Stimulated activated memory B cell treated with anti-CD40 and anti-IgM and Interleukin-4, amounts not matched to agents 10 μg/mL and 1 μg/mL and 100 μg/mL, for 72 hours (primary cell): ENCODE results near the gene BRAF.
A peak's percentile ranks its signal among the peaks of the same experiment; 100 is the strongest.
"Not testable (repeated sequence)": the region's sequence is repeated elsewhere in the genome, so short reads cannot be mapped to it uniquely, and the experiment has no call there.

ENCODE experiments used
- ATAC-seq: fragments of 150-1000 bp; cut with Tn5 transposase; 2 replicates; pipeline ENCODE4 v1.10.0; 2021
- H3K27ac Mint-ChIP-seq: one replicate; pipeline ENCODE4 v1.8.0; 2022; ENCODE audit warnings: mild to moderate bottlenecking, mixed read lengths
- H3K27me3 Mint-ChIP-seq: one replicate; pipeline ENCODE4 v1.8.0; 2022; ENCODE audit warnings: mixed read lengths
- H3K36me3 Mint-ChIP-seq: one replicate; pipeline ENCODE4 v1.8.0; 2022; ENCODE audit warnings: mixed read lengths
- H3K4me1 Mint-ChIP-seq: one replicate; pipeline ENCODE4 v1.8.0; 2022; ENCODE audit warnings: mixed read lengths
- H3K4me3 Mint-ChIP-seq: one replicate; pipeline ENCODE4 v1.8.0; 2022; ENCODE audit warnings: mild to moderate bottlenecking, moderate library complexity, mixed read lengths
- H3K9me3 Mint-ChIP-seq: one replicate; pipeline ENCODE4 v1.8.0; 2022; ENCODE audit warnings: mixed read lengths

BRAF gene

DNA sequence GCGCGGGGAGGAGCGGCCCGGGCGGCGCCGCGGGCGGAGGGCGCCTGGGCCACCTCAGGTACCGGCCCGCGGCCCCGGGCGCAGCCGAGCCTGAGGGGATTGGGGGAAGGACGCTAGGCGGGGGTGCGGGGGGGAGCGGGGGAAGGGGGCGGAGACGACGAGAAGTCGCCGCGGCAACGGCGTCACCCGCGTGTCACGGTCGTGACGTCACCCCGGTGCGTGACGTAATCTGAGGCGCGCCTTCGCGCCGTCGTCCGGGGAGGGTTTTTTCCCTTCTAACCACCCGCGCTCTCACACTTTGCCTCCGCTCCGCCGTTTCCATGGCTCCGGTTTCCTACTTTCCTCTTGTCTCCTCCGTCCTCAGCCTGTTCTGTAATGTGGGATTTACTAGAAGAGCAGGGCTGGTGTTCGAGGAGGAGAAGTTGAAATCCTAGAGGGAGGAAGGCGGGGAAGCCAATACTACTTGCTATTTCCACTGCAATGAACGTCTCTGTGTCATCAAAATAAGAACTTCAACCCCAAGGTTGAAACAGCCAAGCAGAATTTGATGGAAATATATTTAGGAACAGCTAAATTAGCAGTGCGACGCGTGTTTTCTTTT is at the start of gene BRAF:
TSS of gene BRAF (minus strand) at position 109 of the 601 bp plus-strand sequence. CDS start 226 bp downstream, outside the sequence.
- Mint-ChIP-seq H3K4me3 (peak within 1 kb of the TSS; percentile 99), H3K9me3 (no peaks in the 10 kb centered on the region), H3K27me3 (no peaks in the 10 kb centered on the region), H3K27ac (no peak within 1 kb of the TSS), H3K36me3 (peaks cover 2% of the 10 kb centered on the region), H3K4me1 (peaks cover 9% of the 10 kb centered on the region)
- ATAC-seq, result peak; percentile 81

DNA sequence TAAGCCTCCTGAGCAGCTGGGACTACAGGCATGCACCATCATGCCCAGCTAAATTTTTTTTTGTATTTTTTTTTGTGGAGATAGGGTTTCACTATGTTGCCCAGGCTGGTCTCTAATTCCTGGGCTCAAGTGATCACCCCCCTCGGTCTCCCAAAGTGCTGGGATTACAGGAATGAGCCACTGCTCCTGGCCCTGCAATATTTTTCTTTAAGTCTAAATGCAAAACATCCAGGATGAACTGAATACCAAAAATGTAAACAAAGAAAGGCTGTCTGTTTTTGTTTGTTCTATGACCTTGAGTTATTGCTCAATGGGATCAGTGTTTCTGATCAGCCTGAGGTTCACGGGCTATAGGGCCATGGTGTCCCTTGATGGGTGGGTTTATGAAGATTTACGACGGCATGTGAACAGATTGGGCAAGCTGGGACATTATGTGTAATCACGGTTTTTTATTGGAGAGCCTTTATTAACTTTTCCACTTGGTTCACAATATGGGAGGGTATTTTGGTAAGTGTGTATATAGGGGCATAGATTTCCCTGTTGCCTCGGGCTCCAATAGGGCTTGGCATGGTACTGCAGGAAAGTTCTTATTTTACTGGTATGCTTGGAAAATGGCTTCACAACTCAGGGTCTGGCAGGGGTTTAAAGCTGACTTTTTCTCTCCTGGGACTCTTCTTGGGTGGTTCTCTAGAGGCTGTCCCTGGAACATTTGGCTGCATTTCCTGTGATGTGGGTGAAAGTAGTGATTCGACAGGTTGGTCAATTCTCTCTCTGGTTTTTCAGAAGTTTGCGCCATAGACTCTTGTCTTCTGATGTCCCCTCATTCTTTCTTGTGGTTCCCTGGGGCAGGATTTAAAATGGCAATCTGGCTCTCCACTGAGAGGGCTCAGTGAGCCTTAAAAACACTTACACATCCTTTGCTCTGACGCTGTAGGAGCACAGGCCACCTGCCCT is 48.4 kb upstream of the BRAF start:
- no peaks in the 10 kb centered on the region for H3K4me1 Mint-ChIP-seq
- peaks cover 1% of the 10 kb centered on the region for H3K27me3 Mint-ChIP-seq
- H3K36me3 Mint-ChIP-seq, result no peaks in the 10 kb centered on the region
- no peak overlapping the region for H3K4me3 Mint-ChIP-seq
- H3K9me3 Mint-ChIP-seq, result no peaks in the 10 kb centered on the region
- no peak overlapping the region for H3K27ac Mint-ChIP-seq
- no peak for ATAC-seq

DNA sequence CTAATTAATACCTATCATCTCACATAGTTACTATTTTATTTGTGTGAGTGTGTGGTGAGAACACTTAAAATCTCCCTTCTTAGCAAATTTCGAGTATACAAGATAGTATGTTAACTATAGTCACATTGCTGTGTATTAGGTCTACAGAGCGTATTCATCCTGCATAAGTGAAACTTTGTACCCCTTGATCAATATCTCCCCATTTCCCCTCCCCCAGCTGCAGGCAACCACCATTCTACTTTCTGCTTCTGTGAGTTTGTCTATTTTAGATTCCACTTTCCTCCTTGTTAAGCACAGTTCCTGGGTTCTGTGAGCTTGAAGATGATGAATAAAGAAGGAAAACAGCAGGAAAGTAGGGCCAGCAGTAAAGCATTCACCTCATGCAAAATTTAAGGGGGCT is 47.6 kb upstream of the BRAF start:
- Mint-ChIP-seq H3K27ac (no peak overlapping the region), H3K4me1 (no peaks in the 10 kb centered on the region), H3K4me3 (no peak overlapping the region), H3K27me3 (peaks cover 9% of the 10 kb centered on the region), H3K36me3 (no peaks in the 10 kb centered on the region), H3K9me3 (no peaks in the 10 kb centered on the region)
- ATAC-seq, result no peak

DNA sequence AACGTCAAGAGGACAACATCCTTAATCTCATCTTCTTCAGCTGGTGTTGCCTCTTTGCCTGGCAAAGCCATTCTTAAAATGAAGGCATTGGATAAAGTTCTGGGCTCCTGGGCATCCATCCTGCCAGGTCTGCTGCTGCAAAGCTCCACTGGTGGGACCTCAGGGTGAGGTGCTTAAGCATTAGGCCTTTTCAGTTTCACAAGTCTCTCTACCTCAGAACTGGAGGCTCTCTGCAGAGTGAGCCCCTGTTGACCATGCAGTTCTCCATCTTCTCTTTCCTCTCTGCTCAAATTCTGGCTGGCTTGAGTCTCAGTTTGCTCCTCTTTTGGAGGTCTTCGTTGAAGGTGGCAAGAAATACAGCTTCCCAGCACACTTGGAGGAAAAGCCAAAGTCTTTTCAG is 42.7 kb upstream of the BRAF start:
- Mint-ChIP-seq H3K27ac (no peak overlapping the region), H3K36me3 (no peaks in the 10 kb centered on the region), H3K4me1 (no peaks in the 10 kb centered on the region), H3K4me3 (no peak overlapping the region), H3K27me3 (peaks cover 11% of the 10 kb centered on the region), H3K9me3 (no peaks in the 10 kb centered on the region)
- ATAC-seq, result no peak

DNA sequence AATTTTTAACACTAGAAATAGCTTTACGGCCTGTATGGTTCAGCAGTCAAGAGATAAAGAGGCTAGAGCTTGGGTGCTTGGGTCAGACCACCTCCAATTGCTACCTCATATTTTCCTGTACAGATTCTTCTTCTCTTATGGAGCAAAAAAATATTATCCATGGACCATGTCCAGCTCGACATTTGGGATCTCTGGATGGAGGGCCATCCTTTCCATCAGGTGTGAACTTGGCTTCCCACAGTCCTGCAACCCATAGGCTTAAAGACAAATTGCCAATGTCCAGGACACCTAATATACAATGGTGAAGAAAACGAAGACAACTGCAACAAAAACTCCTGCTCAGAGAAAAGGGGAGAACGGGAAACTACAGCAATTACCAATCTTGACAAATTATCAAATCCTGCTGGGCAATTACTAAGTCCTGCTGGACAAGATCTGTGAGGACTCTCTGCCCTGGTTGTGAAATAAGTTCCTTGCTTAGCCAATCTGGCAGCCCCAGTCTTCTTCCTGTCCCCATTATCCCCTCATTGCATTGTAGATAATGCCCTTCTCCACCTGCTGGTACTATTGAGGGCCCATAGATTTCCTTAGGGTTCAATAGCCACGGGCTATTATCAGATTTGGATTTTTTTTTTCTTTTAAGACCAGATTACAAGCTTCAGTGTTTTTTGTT is 42.0 kb upstream of the BRAF start:
- peaks cover 11% of the 10 kb centered on the region for H3K27me3 Mint-ChIP-seq
- no peaks in the 10 kb centered on the region for H3K9me3 Mint-ChIP-seq
- no peaks in the 10 kb centered on the region for H3K4me1 Mint-ChIP-seq
- H3K36me3 Mint-ChIP-seq, result no peaks in the 10 kb centered on the region
- H3K4me3 Mint-ChIP-seq, result no peak overlapping the region
- no peak overlapping the region for H3K27ac Mint-ChIP-seq
- no peak for ATAC-seq

DNA sequence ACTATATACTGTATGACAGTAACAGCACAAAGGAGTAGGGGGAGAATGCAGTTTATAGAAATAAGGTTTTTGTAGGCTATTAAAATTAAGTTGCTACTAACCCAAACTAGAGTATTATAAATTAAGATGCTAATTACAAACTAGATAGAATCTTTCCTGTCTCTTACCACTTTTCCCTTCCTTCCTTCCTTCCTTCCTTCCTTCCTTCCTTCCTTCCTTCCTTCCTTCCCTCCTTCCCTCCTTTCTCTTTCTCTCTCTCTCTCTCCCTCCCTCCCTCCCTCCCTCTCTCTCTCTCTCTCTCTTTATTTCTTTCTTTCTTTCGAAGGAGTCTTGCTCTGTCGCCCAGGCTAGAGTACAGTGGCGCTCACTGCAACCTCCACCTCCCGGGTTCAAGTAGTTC is 36.4 kb upstream of the BRAF start:
- H3K4me3 Mint-ChIP-seq, result no peak overlapping the region
- H3K4me1 Mint-ChIP-seq, result no peaks in the 10 kb centered on the region

DNA sequence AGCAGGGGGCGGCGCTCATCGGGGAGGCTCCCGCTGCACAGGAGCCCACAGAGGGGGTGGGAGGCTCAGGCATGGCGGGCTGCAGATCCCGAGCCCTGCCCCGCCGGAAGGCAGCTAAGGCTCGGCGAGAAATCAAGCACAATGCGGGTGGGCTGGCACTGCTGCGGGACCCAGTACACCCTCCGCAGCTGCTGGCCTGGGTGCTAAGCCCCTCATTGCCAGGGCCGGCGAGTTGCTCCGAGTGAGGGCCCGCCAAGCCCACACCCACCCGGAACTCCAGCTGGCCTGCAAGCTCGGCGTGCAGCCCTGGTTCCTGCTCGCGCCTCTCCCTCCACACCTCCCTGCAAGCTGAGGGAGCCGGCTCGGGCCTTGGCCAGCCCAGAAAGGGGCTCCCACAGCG is 32.3 kb upstream of the BRAF start:
- not testable (repeated sequence) for H3K36me3 Mint-ChIP-seq, H3K27ac Mint-ChIP-seq, ATAC-seq, H3K4me3 Mint-ChIP-seq, H3K4me1 Mint-ChIP-seq
- Mint-ChIP-seq H3K9me3 (peaks cover 12% of the 10 kb centered on the region), H3K27me3 (peaks cover 21% of the 10 kb centered on the region)

More for the DNA sequence above, 36.4 kb upstream of the BRAF start:
- Mint-ChIP-seq H3K36me3 (no peaks in the 10 kb centered on the region), H3K27me3 (peaks cover 16% of the 10 kb centered on the region), H3K9me3 (peaks cover 11% of the 10 kb centered on the region), H3K27ac (no peak overlapping the region)
- no peak for ATAC-seq

DNA sequence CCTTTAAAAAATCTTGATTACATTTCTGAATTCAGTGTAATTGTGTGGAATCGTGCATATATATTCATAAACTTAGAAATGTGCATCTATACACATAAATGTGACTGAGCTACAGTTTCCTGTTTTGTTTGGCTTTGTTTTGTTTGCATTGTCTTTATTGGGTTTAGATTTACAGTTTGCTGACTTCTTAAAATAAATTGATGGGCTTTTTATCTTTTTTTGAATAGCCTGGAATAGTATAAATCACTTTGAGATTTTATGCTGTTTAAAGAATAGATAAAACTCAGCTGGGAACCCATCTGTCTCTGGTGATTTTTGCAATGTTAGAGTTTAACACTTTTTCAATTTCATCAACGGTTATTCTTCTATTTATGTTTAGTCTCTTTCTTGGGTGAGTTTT is 21.2 kb upstream of the BRAF start:
- no peak overlapping the region for H3K4me3 Mint-ChIP-seq
- no peaks in the 10 kb centered on the region for H3K36me3 Mint-ChIP-seq
- H3K4me1 Mint-ChIP-seq, result no peaks in the 10 kb centered on the region
- H3K27me3 Mint-ChIP-seq, result peaks cover 20% of the 10 kb centered on the region
- no peaks in the 10 kb centered on the region for H3K9me3 Mint-ChIP-seq
- no peak for ATAC-seq
- no peak overlapping the region for H3K27ac Mint-ChIP-seq

DNA sequence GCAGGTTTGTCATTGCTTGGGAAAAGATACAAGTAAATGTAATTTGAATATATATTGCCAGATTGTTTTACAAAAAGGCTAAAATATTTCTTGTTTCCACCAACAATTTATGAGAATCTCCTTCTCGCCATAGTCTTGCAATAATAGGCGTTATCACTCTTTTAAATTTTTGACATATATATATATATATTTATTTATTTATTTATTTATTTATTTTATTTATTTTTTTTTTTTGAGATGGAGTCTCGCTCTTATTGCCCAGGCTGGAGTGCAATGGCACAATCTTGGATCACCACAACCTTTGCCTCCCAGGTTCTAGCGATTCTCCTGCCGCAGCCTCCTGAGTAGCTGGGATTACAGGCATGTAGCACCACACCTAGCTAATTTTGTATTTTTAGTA is 17.5 kb upstream of the BRAF start:
- peaks cover 11% of the 10 kb centered on the region for H3K4me1 Mint-ChIP-seq
- H3K36me3 Mint-ChIP-seq, H3K4me3 Mint-ChIP-seq, H3K27me3 Mint-ChIP-seq, H3K27ac Mint-ChIP-seq, ATAC-seq, H3K9me3 Mint-ChIP-seq: not testable (repeated sequence)

DNA sequence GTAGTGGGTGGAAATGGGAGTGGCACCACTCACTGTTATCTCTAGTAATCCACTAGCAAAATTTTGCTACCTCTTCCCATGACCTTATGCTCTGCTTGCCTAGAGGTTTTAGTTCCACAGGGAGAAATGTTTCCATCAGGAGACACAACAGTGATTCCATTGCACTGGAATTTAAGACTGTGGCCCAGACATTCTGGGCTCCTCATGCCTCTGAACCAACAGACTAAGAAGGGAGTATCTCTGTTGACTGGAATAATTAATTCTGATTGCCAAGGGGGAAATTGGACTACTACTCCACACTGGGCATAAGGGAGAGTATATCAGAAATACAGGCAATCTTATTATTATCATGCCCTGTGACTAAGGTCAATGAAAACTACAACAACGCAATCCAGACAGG is 16.2 kb upstream of the BRAF start:
- no peak overlapping the region for H3K4me3 Mint-ChIP-seq
- no peaks in the 10 kb centered on the region for H3K36me3 Mint-ChIP-seq
- peaks cover 16% of the 10 kb centered on the region for H3K27me3 Mint-ChIP-seq
- no peak for ATAC-seq
- H3K27ac Mint-ChIP-seq, result no peak overlapping the region
- H3K9me3 Mint-ChIP-seq, result peaks cover 3% of the 10 kb centered on the region
- H3K4me1 Mint-ChIP-seq, result peaks cover 13% of the 10 kb centered on the region

DNA sequence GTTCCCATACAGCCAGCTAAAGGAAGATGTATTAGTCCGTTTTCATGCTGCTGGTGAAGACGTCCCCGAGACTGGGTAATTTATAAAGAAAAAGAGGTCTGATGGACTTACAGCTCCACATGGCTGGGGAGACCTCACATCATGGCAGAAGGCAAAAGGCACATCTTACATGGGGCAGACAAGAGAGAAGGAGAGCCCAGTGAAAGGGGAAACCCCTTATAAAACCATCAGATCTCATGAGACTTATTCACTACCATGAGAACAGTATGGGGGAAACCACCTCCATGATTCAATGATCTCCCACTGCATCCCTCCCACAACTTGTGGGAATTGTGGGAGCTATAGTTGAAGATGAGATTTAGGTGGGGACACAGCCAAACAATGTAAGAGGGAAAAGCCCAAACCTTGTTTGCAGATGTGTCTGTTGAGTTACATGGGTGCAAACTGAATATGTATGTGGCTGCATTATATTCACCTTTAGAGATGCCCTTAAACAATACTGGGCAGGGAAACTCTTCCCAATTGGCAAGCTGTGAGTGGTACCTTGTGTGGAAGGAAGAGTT is 13.1 kb upstream of the BRAF start:
- Mint-ChIP-seq H3K27me3 (peaks cover 18% of the 10 kb centered on the region), H3K36me3 (no peaks in the 10 kb centered on the region)

DNA sequence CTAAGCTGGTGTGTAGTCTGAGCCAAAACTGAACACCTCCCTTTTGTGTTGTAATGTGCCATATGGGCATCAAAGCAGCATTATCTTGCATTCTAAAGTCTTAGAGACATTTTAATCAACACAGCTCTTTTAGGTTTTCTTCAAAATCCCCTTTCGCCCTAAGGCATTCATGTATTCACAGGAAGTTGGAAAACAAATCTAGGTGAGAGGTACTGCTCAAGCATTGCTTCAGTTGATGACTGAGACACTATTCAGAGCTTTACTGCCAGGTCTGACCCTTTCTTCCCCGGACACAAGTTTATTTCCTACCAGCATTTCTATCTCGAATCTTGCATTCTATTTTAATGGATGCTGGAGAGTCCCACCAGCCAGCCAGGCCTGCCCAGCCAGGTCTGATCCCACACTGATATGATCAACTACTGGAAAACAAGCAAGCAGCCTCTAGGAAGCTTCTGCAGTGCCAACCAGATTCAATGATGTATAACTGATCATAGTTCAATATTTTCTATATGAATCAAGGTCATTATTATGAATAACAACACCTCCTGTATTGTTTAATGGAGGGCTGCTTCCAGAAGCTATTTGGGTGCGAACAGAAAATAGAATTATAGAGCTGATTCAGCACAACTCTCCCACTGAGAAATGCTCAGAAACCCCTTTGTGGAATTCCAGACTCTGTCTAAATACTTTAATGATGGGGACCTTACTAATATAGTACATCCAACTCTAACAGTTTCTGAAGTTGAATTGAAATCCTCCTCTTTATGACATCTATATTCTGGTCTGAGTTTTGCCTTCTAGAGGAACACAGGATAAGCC is 4.0 kb upstream of the BRAF start:
- no peaks in the 10 kb centered on the region for H3K4me1 Mint-ChIP-seq
- no peak overlapping the region for H3K27ac Mint-ChIP-seq
- peaks cover 9% of the 10 kb centered on the region for H3K27me3 Mint-ChIP-seq
- no peaks in the 10 kb centered on the region for H3K36me3 Mint-ChIP-seq
- H3K4me3 Mint-ChIP-seq, result no peak overlapping the region
- no peaks in the 10 kb centered on the region for H3K9me3 Mint-ChIP-seq
- ATAC-seq, result no peak

More for the DNA sequence above, 13.1 kb upstream of the BRAF start:
- H3K9me3 Mint-ChIP-seq, result peaks cover 3% of the 10 kb centered on the region
- ATAC-seq, result no peak
- H3K4me3 Mint-ChIP-seq, result no peak overlapping the region
- no peak overlapping the region for H3K27ac Mint-ChIP-seq
- peaks cover 13% of the 10 kb centered on the region for H3K4me1 Mint-ChIP-seq

DNA sequence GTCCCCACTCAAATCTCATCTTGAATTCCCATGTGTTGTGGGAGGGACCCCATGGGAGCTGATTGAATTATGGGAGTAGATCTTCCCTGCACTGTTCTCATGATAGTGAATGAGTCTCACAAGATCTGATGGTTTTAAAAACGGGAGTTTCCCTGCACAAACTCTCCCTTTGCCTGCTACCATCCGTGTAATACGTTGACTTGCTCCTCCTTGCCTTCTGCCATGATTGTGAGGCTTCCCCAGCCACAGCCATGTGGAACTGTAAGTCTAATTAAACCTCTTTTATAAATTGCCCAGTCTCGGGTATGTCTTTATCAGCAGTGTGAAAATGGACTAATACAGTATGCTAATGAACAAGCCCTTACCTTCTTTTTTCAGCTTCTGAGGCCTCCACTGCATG is 3.2 kb upstream of the BRAF start:
- not testable (repeated sequence) for ATAC-seq, H3K4me1 Mint-ChIP-seq, H3K36me3 Mint-ChIP-seq, H3K4me3 Mint-ChIP-seq, H3K27ac Mint-ChIP-seq, H3K9me3 Mint-ChIP-seq, H3K27me3 Mint-ChIP-seq

DNA sequence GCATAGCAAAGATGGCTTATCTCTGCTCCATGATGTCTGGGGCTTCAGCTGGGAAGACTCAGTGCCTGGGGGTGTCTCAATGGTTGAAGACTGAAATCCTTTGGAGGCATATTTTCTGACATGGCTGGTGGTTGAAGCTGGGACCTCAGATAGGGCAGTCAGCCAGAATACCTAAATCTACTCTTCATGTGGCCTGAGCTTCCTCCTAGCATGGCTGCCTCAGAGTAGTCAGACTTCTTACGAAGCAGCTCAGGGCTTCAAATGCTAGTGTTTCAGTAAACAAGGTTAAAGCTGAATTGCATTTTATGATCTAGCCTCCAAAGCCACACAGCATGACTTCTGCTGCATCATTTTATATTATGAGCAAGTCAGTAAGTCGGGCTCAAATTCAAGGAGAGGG is 2.6 kb upstream of the BRAF start:
- no peaks in the 10 kb centered on the region for H3K27me3 Mint-ChIP-seq
- no peak overlapping the region for H3K4me3 Mint-ChIP-seq
- no peaks in the 10 kb centered on the region for H3K9me3 Mint-ChIP-seq
- peak overlapping the region; percentile 31 for H3K27ac Mint-ChIP-seq
- H3K4me1 Mint-ChIP-seq, result no peaks in the 10 kb centered on the region
- H3K36me3 Mint-ChIP-seq, result no peaks in the 10 kb centered on the region
- ATAC-seq, result no peak
